Transverse colon (tissue), 4 donors: Measurements from ENCODE around the gene ST8SIA1. TPM values are rescaled to one million over a fixed set of nuclear protein-coding genes. Genes with fewer than 3 reads are reported as not detected.

Experiments
- DNase-seq: peaks from one replicate; pipeline ENCODE4 v3.0.0-alpha.2; 2019
- H3K27ac ChIP-seq, 4 donors: fragments of 200-600 bp; sonication (generic); 2 replicates each; pipeline ENCODE4 v1.5.1; 2016 to 2018; ENCODE audit warnings: inconsistent platforms in 4 of 4
- H3K27me3 ChIP-seq: fragments of 200-600 bp; sonication (generic); 2 replicates; pipeline ENCODE4 v1.5.1; 2017; ENCODE audit warnings: inconsistent platforms
- H3K36me3 ChIP-seq, 4 donors: fragments of 200-600 bp; sonication (generic); 2 replicates each; pipeline ENCODE4 v1.5.1; 2017 to 2019; ENCODE audit warnings: inconsistent platforms in 4 of 4
- H3K4me1 ChIP-seq, 4 donors: fragments of 200-600 bp; sonication (generic); 2 replicates each; pipeline ENCODE4 v1.5.1; 2017 to 2020; ENCODE audit warnings: inconsistent platforms in 4 of 4
- H3K4me3 ChIP-seq, 4 donors: fragments of 200-600 bp; sonication (generic); 1 replicate in 1 of 4; 2 replicates in 3 of 4; pipeline versions ENCODE4 v1.5.1 to v1.6.1; 2017 to 2019; ENCODE audit warnings: inconsistent platforms in 4 of 4
- H3K9me3 ChIP-seq, 2 donors: fragments of 200-600 bp; sonication (generic); 2 replicates each; pipeline ENCODE4 v1.5.1; 2017 to 2019; ENCODE audit warnings: inconsistent platforms in 2 of 2
- CTCF ChIP-seq, 5 experiments: fragments of 200-600 bp in 3 of 5; fragments of 450-650 bp in 2 of 5; sonication (generic) in 3 of 5; IDR thresholded peaks; 1 replicate in 2 of 5; 2 replicates in 3 of 5; pipeline ENCODE4 v1.5.1; 2016 to 2017; ENCODE audit warnings: antibody characterized with exemption in 5 of 5, inconsistent platforms in 3 of 5, mild to moderate bottlenecking in 2 of 5, moderate library complexity in 1 of 5
- EP300 ChIP-seq: sonication (generic); formaldehyde crosslinking; IDR thresholded peaks from one replicate; pipeline ENCODE4 v1.6.1; 2017; ENCODE audit warnings: antibody characterized with exemption, low read depth
- POLR2A ChIP-seq: fragments of 450-650 bp; IDR thresholded peaks from one replicate; pipeline ENCODE4 v1.6.1; 2016; ENCODE audit warnings: antibody characterized with exemption, mild to moderate bottlenecking, moderate library complexity
- POLR2AphosphoS5 ChIP-seq, 3 donors: sonication (generic); formaldehyde crosslinking; IDR thresholded peaks; one replicate each; pipeline ENCODE4 v1.6.1; 2016; ENCODE audit warnings: antibody characterized with exemption in 3 of 3
- WGBS, 2 donors: methylation state at CpG; one replicate each; pipeline ENCODE4 v1.1.5; 2018; ENCODE audit warnings: low coverage in 1 of 2; 5-methylcytosine and 5-hydroxymethylcytosine counted together
- in situ Hi-C, 4 donors: fragments of 200-750 bp; cut with MboI; loops; one replicate each; pipeline versions ENCODE4 v1.15.0 to v1.15.1; 2017; ENCODE audit warnings: low sequenced_read_pairs in 3 of 4, low pct_ligation_motif_present in 1 of 4, low pct_unique_long_range_greater_than_20kb in 1 of 4
- intact Hi-C: fragments of 100-400 bp; cut with DNase I; formaldehyde crosslinking; loops from one replicate; pipeline ENCODE4 v1.15.1; 2023; ENCODE audit warnings: low total_unique reads
- total RNA-seq, 4 donors: library from RNA; depleted of rRNA; stranded (reverse); fragments of >200 nt; gene quantifications; one replicate each; pipeline ENCODE4 v1.1.0, GENCODE V29; 2016

The ST8SIA1 gene
- total RNA-seq, 4 donors from 2014 or later = 1.4 to 4.5 (median 3.9) TPM

GRCh38 chr12:22248121-22248520 lies 86.4 kb downstream of the ST8SIA1 start:
- Histone ChIP-seq H3K27ac (no peak overlapping the region), H3K36me3 (no peaks in the 10 kb centered on the region), H3K9me3 (no peaks in the 10 kb centered on the region), H3K4me1 (no peaks in the 10 kb centered on the region), H3K4me3 (no peak overlapping the region), H3K27me3 (no peaks in the 10 kb centered on the region)
- in situ Hi-C loops = no loop called here
- intact Hi-C loops = no loop called here
- 73 to 92% methylated on average over 2 to 6 of the region's 6 CpGs for WGBS, 2 donors
- DNase-seq = no peak
- TF ChIP-seq POLR2AphosphoS5 (IDR thresholded peaks at IDR 0.05) (no peak), CTCF (IDR thresholded peaks at IDR 0.05) (no peak), POLR2A (no peak), EP300 (no peak)

- H3K27me3 ChIP-seq = no peaks in the 10 kb centered on the region
- H3K27ac ChIP-seq = no peak overlapping the region
- H3K9me3 ChIP-seq = no peaks in the 10 kb centered on the region
- no peak overlapping the region for H3K4me3 ChIP-seq
- DNase-seq = no peak
- no peak for TF ChIP-seq POLR2A
- no peak for TF ChIP-seq POLR2AphosphoS5 (IDR thresholded peaks at IDR 0.05)
- TF ChIP-seq CTCF (IDR thresholded peaks at IDR 0.05) = no peak
- no peak for TF ChIP-seq EP300
- in situ Hi-C loops (no loop called here), intact Hi-C loops (no loop called here)
- WGBS, 2 donors = 91 to 98% methylated on average over 5 to 9 of the region's 9 CpGs
- no peaks in the 10 kb centered on the region for H3K36me3 ChIP-seq
- no peaks in the 10 kb centered on the region for H3K4me1 ChIP-seq
Measured at GRCh38 chr12:22246217-22246846, 88.2 kb downstream of the ST8SIA1 start.

- TF ChIP-seq CTCF (IDR thresholded peaks at IDR 0.05) = no peak
- TF ChIP-seq POLR2A = no peak
- no peak for TF ChIP-seq EP300
- no peak for TF ChIP-seq POLR2AphosphoS5 (IDR thresholded peaks at IDR 0.05)
- intact Hi-C loops (no loop called here), in situ Hi-C loops (no loop called here)
- H3K27ac ChIP-seq = no peak overlapping the region
- no peaks in the 10 kb centered on the region for H3K4me1 ChIP-seq
- no peak for DNase-seq
- H3K27me3 ChIP-seq = no peaks in the 10 kb centered on the region
- no peak overlapping the region for H3K4me3 ChIP-seq
- no peaks in the 10 kb centered on the region for H3K36me3 ChIP-seq
- H3K9me3 ChIP-seq = no peaks in the 10 kb centered on the region
Measured at GRCh38 chr12:22242726-22243125, 91.8 kb downstream of the ST8SIA1 start.

GRCh38 chr12:22238211-22238610 lies 96.3 kb downstream of the ST8SIA1 start:
- in situ Hi-C loops = no loop called here

More at GRCh38 chr12:22238211-22238610, 96.3 kb downstream of the ST8SIA1 start:
- intact Hi-C loops = no loop called here
- no peaks in the 10 kb centered on the region for H3K27me3 ChIP-seq
- no peak overlapping the region for H3K27ac ChIP-seq
- no peaks in the 10 kb centered on the region for H3K4me1 ChIP-seq
- no peak overlapping the region for H3K4me3 ChIP-seq
- H3K36me3 ChIP-seq = no peaks in the 10 kb centered on the region
- no peak for DNase-seq
- H3K9me3 ChIP-seq = no peaks in the 10 kb centered on the region
- no peak for TF ChIP-seq EP300
- no peak for TF ChIP-seq POLR2A
- TF ChIP-seq CTCF (IDR thresholded peaks at IDR 0.05) = no peak
- TF ChIP-seq POLR2AphosphoS5 (IDR thresholded peaks at IDR 0.05) = no peak
- WGBS, 2 donors = 17 to 65% methylated on average over 1 to 3 of the region's 3 CpGs
